HG03039 (cell line): ENCODE results near the gene HBA2.
"Not testable (repeated sequence)": the region's sequence is repeated elsewhere in the genome, so short reads cannot be mapped to it uniquely, and the experiment has no call there.

Experiments
- ATAC-seq: cut with Tn5 transposase; IDR thresholded peaks from one replicate; pipeline ENCODE4 v1.9.1; 2021; ENCODE audit warnings: mild to moderate bottlenecking, moderate library complexity; ENCODE audit not compliant: unreplicated experiment

HBA2 gene

DNA sequence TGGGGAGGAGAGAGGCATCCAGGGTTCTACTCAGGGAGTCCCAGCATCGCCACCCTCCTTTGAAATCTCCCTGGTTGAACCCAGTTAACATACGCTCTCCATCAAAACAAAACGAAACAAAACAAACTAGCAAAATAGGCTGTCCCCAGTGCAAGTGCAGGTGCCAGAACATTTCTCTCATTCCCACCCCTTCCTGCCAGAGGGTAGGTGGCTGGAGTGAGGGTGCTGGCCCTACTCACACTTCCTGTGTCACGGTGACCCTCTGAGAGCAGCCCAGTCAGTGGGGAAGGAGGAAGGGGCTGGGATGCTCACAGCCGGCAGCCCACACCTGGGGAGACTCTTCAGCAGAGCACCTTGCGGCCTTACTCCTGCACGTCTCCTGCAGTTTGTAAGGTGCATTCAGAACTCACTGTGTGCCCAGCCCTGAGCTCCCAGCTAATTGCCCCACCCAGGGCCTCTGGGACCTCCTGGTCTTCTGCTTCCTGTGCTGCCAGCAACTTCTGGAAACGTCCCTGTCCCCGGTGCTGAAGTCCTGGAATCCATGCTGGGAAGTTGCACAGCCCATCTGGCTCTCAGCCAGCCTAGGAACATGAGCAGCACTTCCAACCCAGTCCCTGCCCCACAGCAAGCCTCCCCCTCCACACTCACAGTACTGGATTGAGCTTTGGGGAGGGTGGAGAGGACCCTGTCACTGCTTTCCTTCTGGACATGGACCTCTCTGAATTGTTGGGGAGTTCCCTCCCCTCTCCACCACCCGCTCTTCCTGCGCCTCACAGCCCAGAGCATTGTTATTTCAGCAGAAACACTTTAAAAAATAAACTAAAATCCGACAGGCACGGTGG lies 1.5 kb downstream of the HBA2 start:
- ATAC-seq = not testable (repeated sequence)

DNA sequence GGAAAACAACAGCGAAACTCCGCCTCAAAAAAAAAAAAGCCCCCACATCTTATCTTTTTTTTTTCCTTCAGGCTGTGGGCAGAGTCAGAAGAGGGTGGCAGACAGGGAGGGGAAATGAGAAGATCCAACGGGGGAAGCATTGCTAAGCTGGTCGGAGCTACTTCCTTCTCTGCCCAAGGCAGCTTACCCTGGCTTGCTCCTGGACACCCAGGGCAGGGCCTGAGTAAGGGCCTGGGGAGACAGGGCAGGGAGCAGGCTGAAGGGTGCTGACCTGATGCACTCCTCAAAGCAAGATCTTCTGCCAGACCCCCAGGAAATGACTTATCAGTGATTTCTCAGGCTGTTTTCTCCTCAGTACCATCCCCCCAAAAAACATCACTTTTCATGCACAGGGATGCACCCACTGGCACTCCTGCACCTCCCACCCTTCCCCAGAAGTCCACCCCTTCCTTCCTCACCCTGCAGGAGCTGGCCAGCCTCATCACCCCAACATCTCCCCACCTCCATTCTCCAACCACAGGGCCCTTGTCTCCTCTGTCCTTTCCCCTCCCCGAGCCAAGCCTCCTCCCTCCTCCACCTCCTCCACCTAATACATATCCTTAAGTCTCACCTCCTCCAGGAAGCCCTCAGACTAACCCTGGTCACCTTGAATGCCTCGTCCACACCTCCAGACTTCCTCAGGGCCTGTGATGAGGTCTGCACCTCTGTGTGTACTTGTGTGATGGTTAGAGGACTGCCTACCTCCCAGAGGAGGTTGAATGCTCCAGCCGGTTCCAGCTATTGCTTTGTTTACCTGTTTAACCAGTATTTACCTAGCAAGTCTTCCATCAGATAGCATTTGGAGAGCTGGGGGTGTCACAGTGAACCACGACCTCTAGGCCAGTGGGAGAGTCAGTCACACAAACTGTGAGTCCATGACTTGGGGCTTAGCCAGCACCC lies 2.6 kb downstream of the HBA2 start:
- no peak for ATAC-seq

GRCh38 chr16:176006-176405 lies 3.3 kb downstream of the HBA2 start:
- ATAC-seq = not testable (repeated sequence)

GRCh38 chr16:176477-177382 lies 4.1 kb downstream of the HBA2 start, which contains the start of gene HBA1:
TSS of gene HBA1 (plus strand) at chr16:176680. CDS start at chr16:176717, 37 bp downstream.
- ATAC-seq = not testable (repeated sequence)

- ATAC-seq = no peak
Observed at GRCh38 chr16:177394-177822, 4.7 kb downstream of the HBA2 start.

- no peak for ATAC-seq
Observed at GRCh38 chr16:177981-178667, 5.4 kb downstream of the HBA2 start.

DNA sequence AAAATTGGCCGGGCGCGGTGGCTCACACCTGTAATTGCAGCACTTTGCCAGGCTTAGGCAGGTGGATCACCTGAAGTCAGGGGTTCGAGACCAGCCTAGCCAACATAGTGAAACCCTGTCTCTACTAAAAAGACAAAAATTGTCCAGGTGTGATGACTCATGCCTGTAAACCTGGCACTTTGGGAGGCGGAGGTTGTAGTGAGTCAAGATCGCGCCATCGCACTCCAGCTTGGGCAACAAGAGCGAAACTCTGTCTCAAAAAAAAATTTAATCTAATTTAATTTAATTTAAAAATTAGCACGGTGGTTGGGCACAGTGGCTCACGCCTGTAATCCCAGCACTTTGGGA lies 6.0 kb downstream of the HBA2 start:
- ATAC-seq = no peak

DNA sequence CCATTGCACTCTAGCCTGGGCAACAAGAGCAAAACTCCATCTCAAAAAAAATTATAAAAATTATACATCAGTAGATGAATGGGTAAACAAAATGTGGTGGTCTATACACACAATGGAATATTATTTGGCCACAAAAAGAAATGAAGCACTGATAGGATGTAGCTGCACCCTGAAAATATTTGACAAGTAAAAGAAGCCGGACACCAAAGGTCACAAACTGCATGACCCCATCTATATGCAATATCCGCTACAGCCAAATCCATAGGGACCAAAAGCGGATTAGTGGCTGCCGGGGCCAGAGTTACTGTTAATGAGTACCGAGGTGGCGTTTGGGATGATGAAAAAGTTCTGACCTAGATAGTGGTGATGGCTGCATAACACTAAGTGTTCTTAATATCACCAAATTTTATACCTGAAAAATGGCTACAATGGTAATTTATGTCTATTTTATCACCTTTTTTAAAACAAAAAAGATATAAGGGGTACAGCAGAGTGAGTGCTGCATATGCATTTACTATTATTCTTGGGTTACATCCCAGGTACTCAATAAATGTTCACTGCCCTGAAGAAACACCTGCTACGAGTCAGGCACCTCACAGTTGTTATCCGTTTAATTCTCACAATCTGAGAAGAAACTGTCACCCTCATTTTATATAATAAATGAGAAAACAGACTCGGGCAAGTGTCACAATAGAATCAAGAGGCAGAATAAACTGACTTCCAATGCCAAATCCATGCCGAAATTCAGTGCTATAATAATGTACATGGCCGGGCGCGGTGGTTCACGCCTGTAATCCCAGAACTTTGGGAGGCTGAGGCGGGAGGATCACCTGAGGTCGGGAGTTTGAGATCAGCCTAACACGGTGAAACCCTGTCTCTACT lies 6.8 kb downstream of the HBA2 start:
- no peak for ATAC-seq

DNA sequence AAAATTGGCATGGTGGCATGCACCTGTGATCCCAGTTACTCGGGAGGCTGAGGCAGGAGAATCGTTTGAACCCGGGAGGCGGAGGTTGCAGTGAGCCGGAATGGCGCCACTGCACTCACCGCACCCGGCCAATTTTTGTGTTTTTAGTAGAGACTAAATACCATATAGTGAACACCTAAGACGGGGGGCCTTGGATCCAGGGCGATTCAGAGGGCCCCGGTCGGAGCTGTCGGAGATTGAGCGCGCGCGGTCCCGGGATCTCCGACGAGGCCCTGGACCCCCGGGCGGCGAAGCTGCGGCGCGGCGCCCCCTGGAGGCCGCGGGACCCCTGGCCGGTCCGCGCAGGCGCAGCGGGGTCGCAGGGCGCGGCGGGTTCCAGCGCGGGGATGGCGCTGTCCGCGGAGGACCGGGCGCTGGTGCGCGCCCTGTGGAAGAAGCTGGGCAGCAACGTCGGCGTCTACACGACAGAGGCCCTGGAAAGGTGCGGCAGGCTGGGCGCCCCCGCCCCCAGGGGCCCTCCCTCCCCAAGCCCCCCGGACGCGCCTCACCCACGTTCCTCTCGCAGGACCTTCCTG lies 7.5 kb downstream of the HBA2 start, which contains the start of gene HBQ1:
Gene HBQ1, plus strand, starts transcription at position 359 of the 575 bp plus-strand sequence. Its CDS starts 28 bp downstream, at position 387.
- ATAC-seq = no peak

- ATAC-seq = no peak
Observed at GRCh38 chr16:180681-181564, 8.2 kb downstream of the HBA2 start.

DNA sequence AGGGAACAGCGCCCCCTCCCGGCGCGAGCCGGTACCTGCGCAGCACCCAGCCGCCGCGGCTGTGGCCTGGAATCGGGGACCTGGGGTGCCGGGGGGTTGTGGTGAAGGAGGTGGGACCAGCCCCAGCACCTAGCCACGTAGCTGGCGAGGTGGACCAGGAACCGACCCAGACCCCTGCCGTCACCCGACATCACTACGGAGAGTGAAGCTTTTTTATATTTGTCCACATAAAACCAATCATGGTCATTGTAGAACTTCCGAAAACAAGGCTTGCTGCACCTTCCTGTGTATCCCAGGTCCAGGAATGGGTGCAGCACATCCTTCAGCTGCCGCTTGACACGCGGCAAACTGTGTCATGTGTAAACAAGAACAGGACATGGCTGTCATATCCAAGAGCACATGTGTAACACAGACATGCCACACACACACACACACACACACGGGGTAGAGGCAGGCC lies 8.9 kb downstream of the HBA2 start:
- no peak for ATAC-seq

GRCh38 chr16:183005-183404 lies 10.3 kb downstream of the HBA2 start:
- ATAC-seq = no peak

- no peak for ATAC-seq
Observed at GRCh38 chr16:185213-185612, 12.5 kb downstream of the HBA2 start.

- no peak for ATAC-seq
Observed at GRCh38 chr16:185691-186090, 13.0 kb downstream of the HBA2 start.

GRCh38 chr16:187330-187729 lies 14.7 kb downstream of the HBA2 start:
- ATAC-seq = no peak

DNA sequence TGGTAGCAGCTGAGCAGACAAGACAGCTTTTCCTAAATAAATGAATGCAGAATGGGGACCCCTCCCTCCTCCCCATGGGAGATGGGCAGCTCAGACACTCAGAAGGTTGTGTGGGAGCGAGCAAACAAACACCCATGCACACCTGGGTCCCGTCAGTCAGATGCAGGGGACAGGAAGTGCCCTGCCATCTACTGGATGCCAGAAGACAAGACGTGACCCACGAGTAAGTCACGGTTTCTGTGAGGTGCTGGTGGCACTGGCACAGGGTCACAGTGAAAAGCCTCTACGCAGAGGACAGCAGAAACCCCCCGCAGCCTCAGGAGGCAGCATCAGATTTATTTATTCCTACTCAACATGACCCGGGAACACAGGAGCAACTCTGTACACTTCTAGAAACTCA lies 16.0 kb downstream of the HBA2 start:
- ATAC-seq = no peak

DNA sequence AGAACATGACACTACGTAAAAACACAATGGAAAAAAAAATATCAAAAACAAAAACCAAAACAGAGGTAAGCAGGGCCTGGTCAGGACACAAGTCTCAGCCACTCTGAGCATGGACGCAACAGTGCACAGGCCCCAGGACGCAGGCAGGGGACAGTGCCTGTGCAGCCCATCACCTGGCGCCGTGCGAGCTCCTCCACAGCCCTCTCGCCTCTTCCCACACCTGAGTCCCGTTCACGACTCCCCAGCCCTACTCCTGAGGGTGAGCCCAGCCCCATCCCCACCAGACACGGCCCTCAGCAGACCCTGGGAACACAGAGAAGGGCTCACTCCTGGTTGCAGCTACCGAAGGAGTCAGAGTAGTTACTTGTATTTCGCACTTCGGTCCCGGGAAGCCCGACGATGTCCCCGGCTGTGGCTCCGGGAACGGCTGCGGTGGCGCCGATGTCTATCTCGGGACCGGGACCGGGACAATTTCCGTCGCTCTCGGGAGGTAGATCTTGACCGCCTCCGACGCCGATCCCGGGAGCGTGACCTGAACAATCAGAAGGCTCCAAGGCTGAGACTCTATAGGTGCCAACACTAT lies 17.0 kb downstream of the HBA2 start:
- ATAC-seq = no peak
